ENCODE measurements around the gene LTBP1. TPM values are rescaled to one million over a fixed set of nuclear protein-coding genes. Genes with fewer than 3 reads are reported as not detected.
"Not testable (repeated sequence)": the region's sequence is repeated elsewhere in the genome, so short reads cannot be mapped to it uniquely, and the experiment has no call there.

The LTBP1 gene
- total RNA-seq, 1 donor from 2014 or later, result 90.4 TPM

GRCh38 chr2:33214857-33215256 is 268.1 kb downstream of the LTBP1 start:
- DNase-seq (ENCODE audit: missing footprints) (no peak), ATAC-seq (no peak)
- intact Hi-C loops (cut with DNase I), result loop anchor here (5.0 to 10.0 kb wide), 2 partner anchors 83 to 270 kb away; partner anchors contain the start of gene LTBP1

GRCh38 chr2:33215299-33215698 is 268.5 kb downstream of the LTBP1 start:
- peak; percentile 71 for DNase-seq (ENCODE audit: missing footprints)
- ATAC-seq, result peak; percentile 14
- intact Hi-C loops (cut with DNase I), result loop anchor here (5.0 to 10.0 kb wide), 2 partner anchors 83 to 270 kb away; partner anchors contain the start of gene LTBP1

- ATAC-seq, result no peak
- no peak for DNase-seq (ENCODE audit: missing footprints)
- intact Hi-C loops (cut with DNase I), result loop anchor here (5.0 to 10.0 kb wide), 2 partner anchors 84 to 271 kb away; partner anchors contain the start of gene LTBP1
Observed at GRCh38 chr2:33215983-33216382, 269.2 kb downstream of the LTBP1 start.

DNA sequence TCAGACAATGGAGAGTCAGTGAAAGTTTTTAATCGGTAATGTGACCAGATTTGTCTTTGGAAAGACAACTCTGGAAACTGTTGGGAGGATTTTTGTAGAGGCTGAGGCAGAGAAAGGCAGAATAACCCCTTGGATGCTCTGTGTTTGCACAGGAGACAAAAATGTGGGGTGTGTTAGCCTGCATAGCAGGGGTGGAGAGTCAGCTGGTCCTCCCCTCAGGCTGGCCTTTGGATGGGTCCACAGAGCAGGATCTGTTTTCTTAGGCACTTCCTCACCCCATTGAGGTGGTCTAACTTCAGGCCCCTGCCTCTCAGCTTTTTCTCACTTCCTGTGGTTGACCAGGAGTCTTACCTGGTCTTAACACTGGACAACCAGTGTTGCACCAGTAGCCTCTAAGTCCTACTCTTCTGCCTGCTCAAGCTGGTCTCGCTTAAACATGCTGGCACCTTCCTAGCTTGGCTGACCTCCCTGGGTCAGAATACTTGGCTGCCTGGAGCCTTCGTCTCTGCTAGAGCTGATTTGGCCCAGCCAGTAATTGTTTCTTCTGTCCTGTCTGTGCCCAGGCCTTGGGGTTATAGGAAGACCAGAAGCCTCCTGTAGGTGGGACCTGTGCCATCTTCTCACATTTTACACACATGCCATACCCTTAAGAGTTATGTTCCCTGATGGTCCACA is 269.9 kb downstream of the LTBP1 start:
- ATAC-seq (peak; percentile 85), DNase-seq (ENCODE audit: missing footprints) (peak; percentile 68)
- intact Hi-C loops (cut with DNase I), result loop anchor here (5.0 to 10.0 kb wide), 2 partner anchors 84 to 272 kb away; partner anchors contain the start of gene LTBP1

GRCh38 chr2:33217406-33217805 is 270.7 kb downstream of the LTBP1 start:
- intact Hi-C loops (cut with DNase I), result loop anchor here (5.0 to 10.0 kb wide), 2 partner anchors 85 to 273 kb away; partner anchors contain the start of gene LTBP1
- DNase-seq (ENCODE audit: missing footprints), result no peak
- no peak for ATAC-seq

GRCh38 chr2:33219114-33219513 is 272.4 kb downstream of the LTBP1 start:
- intact Hi-C loops (cut with DNase I), result loop anchor here (5.0 to 10.0 kb wide), 2 partner anchors 87 to 274 kb away; partner anchors contain the start of gene LTBP1
- ATAC-seq (no peak), DNase-seq (ENCODE audit: missing footprints) (no peak)

DNA sequence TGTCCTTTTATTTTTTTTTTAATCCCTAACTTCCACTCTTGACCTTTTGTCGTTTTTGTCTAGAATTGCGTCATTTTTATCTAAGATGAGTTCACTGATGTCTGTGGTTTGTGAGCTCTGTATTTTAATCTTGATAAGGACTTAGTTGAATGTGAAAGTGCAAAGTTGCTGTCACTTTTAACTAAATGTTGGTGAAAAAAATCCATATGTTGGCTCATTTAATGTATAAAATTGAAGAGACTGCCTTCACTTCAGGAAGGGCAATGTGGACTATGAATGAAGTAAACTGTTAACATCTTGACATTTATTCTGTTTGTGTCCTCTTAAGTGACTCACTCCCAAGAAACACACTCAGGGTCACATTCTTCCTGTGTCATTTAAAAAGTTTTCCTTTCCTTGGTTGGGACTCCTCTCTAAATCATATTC is 273.1 kb downstream of the LTBP1 start:
- DNase-seq (ENCODE audit: missing footprints) (no peak), ATAC-seq (no peak)
- intact Hi-C loops (cut with DNase I), result loop anchor here (5.0 to 10.0 kb wide), 2 partner anchors 88 to 275 kb away; partner anchors contain the start of gene LTBP1

- ATAC-seq (no peak), DNase-seq (ENCODE audit: missing footprints) (no peak)
- intact Hi-C loops (cut with DNase I), result no loop called here
Observed at GRCh38 chr2:33220533-33220932, 273.8 kb downstream of the LTBP1 start.

GRCh38 chr2:33221046-33221784 is 274.5 kb downstream of the LTBP1 start:
- intact Hi-C loops (cut with DNase I), result no loop called here
- no peak for DNase-seq (ENCODE audit: missing footprints)
- ATAC-seq, result no peak

GRCh38 chr2:33222309-33222708 is 275.6 kb downstream of the LTBP1 start:
- intact Hi-C loops (cut with DNase I), result no loop called here
- DNase-seq (ENCODE audit: missing footprints) (no peak), ATAC-seq (no peak)

- DNase-seq (ENCODE audit: missing footprints) (no peak), ATAC-seq (no peak)
- intact Hi-C loops (cut with DNase I), result no loop called here
Observed at GRCh38 chr2:33223856-33224255, 277.1 kb downstream of the LTBP1 start.

GRCh38 chr2:33225350-33225749 is 278.6 kb downstream of the LTBP1 start:
- ATAC-seq (no peak), DNase-seq (ENCODE audit: missing footprints) (no peak)
- intact Hi-C loops (cut with DNase I), result no loop called here

DNA sequence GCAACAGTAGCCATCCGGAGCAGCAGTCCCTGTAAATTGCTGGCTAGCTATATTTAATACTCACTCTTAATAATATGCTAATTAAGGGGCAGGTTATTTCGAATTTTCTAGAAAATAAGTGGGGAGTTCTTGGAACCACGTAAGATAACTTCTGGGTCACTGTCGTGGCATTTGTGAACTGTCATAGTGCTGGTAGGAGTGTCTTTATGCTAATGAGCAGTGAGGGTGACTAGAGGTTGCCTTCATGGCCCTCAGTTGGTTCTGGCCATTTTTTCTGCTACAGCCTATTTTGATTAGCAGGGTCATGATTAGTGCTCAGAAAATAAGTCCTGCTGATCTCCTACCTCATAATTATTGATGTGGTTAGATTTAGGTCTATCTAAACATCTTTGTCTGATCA is 279.8 kb downstream of the LTBP1 start:
- ATAC-seq, result peak; percentile 10
- no peak for DNase-seq (ENCODE audit: missing footprints)
- intact Hi-C loops (cut with DNase I), result no loop called here

DNA sequence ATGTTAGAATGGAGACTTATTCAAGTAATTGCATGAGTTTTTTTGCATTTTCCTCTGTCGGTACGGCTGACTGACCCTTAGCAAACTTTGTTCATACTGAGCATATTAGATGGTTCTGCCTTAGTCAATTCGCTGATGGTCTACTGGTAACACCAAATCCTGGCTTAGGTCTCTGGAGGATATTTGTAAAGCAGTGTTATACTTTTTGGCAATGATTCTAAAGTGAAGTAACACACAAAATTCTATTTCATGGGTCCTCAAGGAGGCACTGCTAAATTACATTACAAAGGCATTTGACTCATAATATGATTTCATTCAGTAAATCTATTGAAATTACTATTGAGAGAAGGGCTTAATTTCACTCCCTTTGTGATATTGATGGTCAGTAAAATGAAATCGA is 282.9 kb downstream of the LTBP1 start:
- peak; percentile 23 for ATAC-seq
- intact Hi-C loops (cut with DNase I), result no loop called here

DNA sequence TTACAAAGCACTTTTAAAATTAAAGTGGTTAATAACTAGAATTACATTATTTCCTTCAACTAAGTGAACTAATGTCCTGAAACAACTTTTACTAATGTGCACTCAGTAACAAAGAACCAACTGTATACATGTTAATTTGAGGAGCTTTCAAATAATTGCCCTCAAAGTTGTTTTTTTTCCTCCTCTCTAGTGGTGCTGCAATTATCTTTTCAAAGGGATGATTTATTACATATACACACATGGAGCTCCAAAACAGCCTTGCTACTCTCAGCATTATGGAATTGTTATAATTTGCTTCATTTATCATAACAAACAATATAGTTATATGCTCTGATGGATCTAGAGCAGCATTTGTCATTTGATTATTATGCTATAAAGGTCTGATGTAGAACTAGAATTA is 283.4 kb downstream of the LTBP1 start:
- DNase-seq (ENCODE audit: missing footprints), result no peak
- intact Hi-C loops (cut with DNase I), result no loop called here
- no peak for ATAC-seq

More for the DNA sequence above, 282.9 kb downstream of the LTBP1 start:
- no peak for DNase-seq (ENCODE audit: missing footprints)

DNA sequence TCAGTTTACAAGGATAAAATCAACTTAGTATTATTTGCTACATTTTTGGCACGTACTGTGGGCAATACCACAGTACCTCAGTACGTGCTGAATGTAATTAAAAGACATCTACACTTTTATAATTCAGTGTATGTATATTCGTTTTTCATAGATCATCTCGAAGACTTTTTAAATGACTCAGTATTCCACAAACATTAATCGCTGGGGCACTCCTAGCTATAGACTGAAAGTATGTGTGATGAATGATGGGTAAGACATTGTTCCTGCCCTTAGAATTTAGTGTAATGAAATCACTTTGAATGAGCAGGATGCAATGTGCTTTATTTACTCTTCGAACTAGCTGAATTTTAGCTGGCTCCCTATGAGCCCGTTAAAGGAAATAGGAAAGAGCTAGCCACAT is 284.1 kb downstream of the LTBP1 start:
- ATAC-seq (no peak), DNase-seq (ENCODE audit: missing footprints) (no peak)
- intact Hi-C loops (cut with DNase I), result no loop called here

DNA sequence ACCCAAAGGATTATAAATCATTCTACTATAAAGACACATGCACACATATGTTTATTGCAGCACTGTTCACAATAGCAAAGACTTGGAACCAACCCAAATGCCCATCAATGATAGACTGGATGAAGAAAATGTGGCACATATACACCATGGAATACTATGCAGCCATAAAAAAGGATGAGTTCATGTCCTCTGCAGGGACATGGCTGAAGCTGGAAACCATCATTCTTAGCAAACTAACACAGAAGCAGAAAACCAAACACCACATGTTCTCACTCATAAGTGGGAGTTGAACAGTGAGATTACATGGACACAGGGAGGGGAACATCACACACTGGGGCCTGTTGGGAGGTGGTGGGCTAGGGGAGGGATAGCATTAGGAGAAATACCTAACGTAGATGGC is 288.8 kb downstream of the LTBP1 start:
- intact Hi-C loops (cut with DNase I); ATAC-seq; DNase-seq (ENCODE audit: missing footprints): not testable (repeated sequence)

DNA sequence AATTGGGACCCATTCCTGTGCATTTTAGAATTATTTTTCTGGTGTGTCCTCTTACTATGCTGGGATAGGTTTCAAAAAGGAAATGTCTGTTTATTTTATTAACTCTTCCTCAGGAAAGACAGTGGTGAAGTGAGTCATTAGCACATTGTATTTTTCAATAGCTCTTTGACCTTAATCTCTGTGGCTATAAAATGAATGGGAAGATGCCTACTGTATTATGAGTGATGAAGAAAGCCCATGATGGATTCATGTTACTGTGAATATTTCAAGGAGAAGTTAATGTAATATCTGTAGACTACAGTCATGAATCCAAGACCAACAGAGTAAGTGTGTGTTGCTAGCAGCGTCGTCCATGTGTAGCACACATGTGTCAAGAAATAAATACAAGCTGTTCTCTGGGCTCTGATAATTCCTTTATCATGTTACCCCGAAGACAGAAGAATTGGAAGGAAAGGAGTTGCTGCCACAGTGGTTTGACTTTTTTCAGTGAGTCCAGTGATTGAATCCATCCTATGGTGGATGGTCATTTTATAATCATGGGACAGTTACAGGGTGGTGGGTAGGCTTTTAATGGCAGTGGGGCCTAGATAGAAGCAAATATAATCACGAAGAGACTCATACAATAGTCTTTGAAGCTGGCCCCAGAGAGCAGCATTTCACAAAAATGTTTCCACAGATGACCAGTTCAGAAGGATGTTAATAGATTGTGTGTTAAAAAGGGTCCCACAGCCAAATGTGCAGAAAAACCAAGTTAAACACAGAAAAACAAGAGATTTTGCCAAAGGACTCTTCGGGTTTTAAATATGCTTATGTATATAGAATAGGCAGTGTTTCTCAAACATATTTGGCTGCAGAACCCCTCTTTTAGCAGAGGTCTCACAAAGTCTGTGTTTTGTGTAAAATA is 290.0 kb downstream of the LTBP1 start:
- ATAC-seq (no peak), DNase-seq (ENCODE audit: missing footprints) (no peak)
- intact Hi-C loops (cut with DNase I), result no loop called here

GRCh38 chr2:33238111-33238510 is 291.4 kb downstream of the LTBP1 start:
- ATAC-seq (no peak), DNase-seq (ENCODE audit: missing footprints) (no peak)
- intact Hi-C loops (cut with DNase I), result no loop called here
